Superior temporal gyrus (tissue), 1 donor: ENCODE results near the gene CAVIN1.
"Not testable (repeated sequence)": the region's sequence is repeated elsewhere in the genome, so short reads cannot be mapped to it uniquely, and the experiment has no call there.

Experiments used
- DNase-seq: peaks from one replicate; pipeline ENCODE4 v3.0.0-alpha.2; 2016; ENCODE audit errors: extremely low spot score

Gene CAVIN1

GRCh38 chr17:42378359-42378958, 44.6 kb downstream of the CAVIN1 start:
- DNase-seq: no peak

GRCh38 chr17:42373896-42374295, 49.2 kb downstream of the CAVIN1 start:
- DNase-seq: no peak

GRCh38 chr17:42372142-42372541, 50.9 kb downstream of the CAVIN1 start:
- no peak for DNase-seq

GRCh38 chr17:42368797-42369561, 54.1 kb downstream of the CAVIN1 start:
- not testable (repeated sequence) for DNase-seq

- DNase-seq: not testable (repeated sequence)
These were observed 54.7 kb downstream of the CAVIN1 start for GRCh38 chr17:42368310-42368709.

GRCh38 chr17:42366176-42367023, 56.7 kb downstream of the CAVIN1 start:
- DNase-seq: not testable (repeated sequence)

GRCh38 chr17:42365136-42365535, 57.9 kb downstream of the CAVIN1 start:
- DNase-seq: no peak

- no peak for DNase-seq
These were observed 59.1 kb downstream of the CAVIN1 start for GRCh38 chr17:42363767-42364585.

- no peak for DNase-seq
These were observed 59.8 kb downstream of the CAVIN1 start for GRCh38 chr17:42363231-42363630.

GRCh38 chr17:42362245-42362961, 60.7 kb downstream of the CAVIN1 start:
- DNase-seq: no peak

- no peak for DNase-seq
These were observed 61.3 kb downstream of the CAVIN1 start for GRCh38 chr17:42361781-42362186.

GRCh38 chr17:42360388-42360787, 62.7 kb downstream of the CAVIN1 start:
- DNase-seq: not testable (repeated sequence)

- no peak for DNase-seq
These were observed 63.9 kb downstream of the CAVIN1 start for GRCh38 chr17:42359133-42359532.

GRCh38 chr17:42358434-42358833, 64.6 kb downstream of the CAVIN1 start:
- DNase-seq: no peak

GRCh38 chr17:42354956-42355843, 67.9 kb downstream of the CAVIN1 start:
- no peak for DNase-seq
